RWPE2 (cell line): ENCODE measurements around the gene ARHGEF7.

Experiments used
- ATAC-seq: fragments of 200-7000 bp; cut with Tn5 transposase; 3 replicates; pipeline ENCODE4 v1.9.1; 2021; ENCODE audit warnings: low read depth
- DNase-seq: peaks from one replicate; pipeline ENCODE4 v3.0.0-alpha.2; 2020; ENCODE audit warnings: low spot score
- H3K27ac ChIP-seq: fragments of 450-650 bp; 2 replicates; pipeline ENCODE4 v1.5.1; 2017; ENCODE audit warnings: mild to moderate bottlenecking; ENCODE audit not compliant: poor library complexity, severe bottlenecking
- H3K27me3 ChIP-seq: fragments of 250-450 bp; sonication (Bioruptor Pico); 2 replicates; pipeline ENCODE4 v1.5.1; 2021; ENCODE audit warnings: mild to moderate bottlenecking, moderate library complexity; ENCODE audit not compliant: insufficient read depth, poor library complexity, severe bottlenecking
- H3K36me3 ChIP-seq: fragments of 250-450 bp; sonication (Bioruptor Pico); 2 replicates; pipeline ENCODE4 v1.5.1; 2020; ENCODE audit warnings: low read depth, mild to moderate bottlenecking, moderate library complexity
- H3K4me1 ChIP-seq: fragments of 250-450 bp; sonication (Bioruptor Pico); 2 replicates; pipeline ENCODE4 v1.5.1; 2021; ENCODE audit warnings: mild to moderate bottlenecking, moderate library complexity; ENCODE audit not compliant: insufficient read depth, poor library complexity, severe bottlenecking
- H3K4me3 ChIP-seq: fragments of 250-450 bp; sonication (Bioruptor Pico); 2 replicates; pipeline ENCODE4 v1.5.1; 2021; ENCODE audit warnings: mild to moderate bottlenecking, moderate library complexity; ENCODE audit not compliant: severe bottlenecking
- H3K9me3 ChIP-seq: fragments of 250-450 bp; sonication (Bioruptor Pico); 2 replicates; pipeline ENCODE4 v1.5.1; 2021; ENCODE audit warnings: mild to moderate bottlenecking, moderate library complexity; ENCODE audit not compliant: severe bottlenecking
- TF ChIP-seq, protein P1 (sequence below): fragments of 450-650 bp; IDR thresholded peaks from one replicate; pipeline ENCODE4 v1.5.1; 2017; ENCODE audit warnings: mild to moderate bottlenecking, moderate library complexity; ENCODE audit not compliant: poor library complexity, severe bottlenecking

The ARHGEF7 gene

DNA sequence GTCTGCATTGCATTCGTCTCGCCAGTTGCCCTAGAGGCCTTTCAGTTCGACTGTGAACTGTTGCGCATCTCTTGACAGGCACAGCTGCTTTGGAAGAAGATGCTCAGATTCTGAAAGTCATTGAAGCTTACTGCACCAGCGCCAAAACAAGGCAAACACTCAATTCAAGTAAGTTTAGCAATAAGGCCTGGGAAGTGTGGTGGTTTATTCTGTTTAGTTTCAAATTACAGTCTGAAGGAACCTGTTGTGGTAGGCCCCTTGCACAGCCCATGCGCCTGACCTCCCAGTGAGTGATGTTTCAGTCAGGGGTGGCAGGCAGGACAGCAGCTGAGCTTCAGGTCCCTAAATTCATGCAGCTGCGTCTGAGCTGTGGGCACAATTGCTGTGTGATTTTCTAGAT, 173.2 kb downstream of the ARHGEF7 start:
- H3K36me3 ChIP-seq, result peaks cover 58% of the 10 kb centered on the region
- no peak for ATAC-seq

GRCh38 chr13:111289251-111289650, 174.1 kb downstream of the ARHGEF7 start:
- TF ChIP-seq, protein P1, sequence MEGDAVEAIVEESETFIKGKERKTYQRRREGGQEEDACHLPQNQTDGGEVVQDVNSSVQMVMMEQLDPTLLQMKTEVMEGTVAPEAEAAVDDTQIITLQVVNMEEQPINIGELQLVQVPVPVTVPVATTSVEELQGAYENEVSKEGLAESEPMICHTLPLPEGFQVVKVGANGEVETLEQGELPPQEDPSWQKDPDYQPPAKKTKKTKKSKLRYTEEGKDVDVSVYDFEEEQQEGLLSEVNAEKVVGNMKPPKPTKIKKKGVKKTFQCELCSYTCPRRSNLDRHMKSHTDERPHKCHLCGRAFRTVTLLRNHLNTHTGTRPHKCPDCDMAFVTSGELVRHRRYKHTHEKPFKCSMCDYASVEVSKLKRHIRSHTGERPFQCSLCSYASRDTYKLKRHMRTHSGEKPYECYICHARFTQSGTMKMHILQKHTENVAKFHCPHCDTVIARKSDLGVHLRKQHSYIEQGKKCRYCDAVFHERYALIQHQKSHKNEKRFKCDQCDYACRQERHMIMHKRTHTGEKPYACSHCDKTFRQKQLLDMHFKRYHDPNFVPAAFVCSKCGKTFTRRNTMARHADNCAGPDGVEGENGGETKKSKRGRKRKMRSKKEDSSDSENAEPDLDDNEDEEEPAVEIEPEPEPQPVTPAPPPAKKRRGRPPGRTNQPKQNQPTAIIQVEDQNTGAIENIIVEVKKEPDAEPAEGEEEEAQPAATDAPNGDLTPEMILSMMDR, result no peak
- no peaks in the 10 kb centered on the region for H3K4me1 ChIP-seq
- no peak overlapping the region for H3K4me3 ChIP-seq
- ATAC-seq, result no peak
- H3K9me3 ChIP-seq, result no peaks in the 10 kb centered on the region
- no peaks in the 10 kb centered on the region for H3K27me3 ChIP-seq
- H3K36me3 ChIP-seq, result peaks cover 51% of the 10 kb centered on the region
- no peak for DNase-seq
- no peak overlapping the region for H3K27ac ChIP-seq

More for the DNA sequence above, 173.2 kb downstream of the ARHGEF7 start:
- Histone ChIP-seq H3K27me3 (no peaks in the 10 kb centered on the region), H3K27ac (no peak overlapping the region), H3K9me3 (no peaks in the 10 kb centered on the region), H3K4me3 (no peak overlapping the region), H3K4me1 (no peaks in the 10 kb centered on the region)
- no peak for DNase-seq
- TF ChIP-seq, protein P1, result no peak

DNA sequence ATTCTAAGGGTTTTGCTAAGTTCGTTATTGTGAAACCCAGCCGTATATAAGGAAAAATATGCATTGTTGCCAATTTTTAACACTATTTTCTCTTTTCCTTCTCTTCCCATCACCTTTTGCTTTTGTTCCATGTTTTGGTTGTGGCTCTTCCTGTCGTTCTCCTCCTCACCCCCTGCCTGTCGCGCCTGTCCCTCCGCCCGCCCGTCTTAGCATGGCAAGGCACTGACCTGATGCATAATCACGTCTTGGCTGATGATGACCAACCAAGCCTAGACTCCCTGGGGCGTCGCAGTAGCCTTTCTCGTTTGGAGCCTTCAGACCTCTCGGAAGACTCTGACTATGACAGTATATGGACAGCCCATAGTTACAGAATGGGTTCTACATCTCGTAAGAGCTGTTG, 176.8 kb downstream of the ARHGEF7 start:
- ATAC-seq (no peak), DNase-seq (no peak)
- Histone ChIP-seq H3K36me3 (peaks cover 39% of the 10 kb centered on the region), H3K4me1 (no peaks in the 10 kb centered on the region), H3K9me3 (no peaks in the 10 kb centered on the region), H3K4me3 (no peak overlapping the region), H3K27me3 (no peaks in the 10 kb centered on the region), H3K27ac (no peak overlapping the region)
- TF ChIP-seq, protein P1, result no peak

GRCh38 chr13:111292710-111293485, 177.8 kb downstream of the ARHGEF7 start:
- Histone ChIP-seq H3K4me3 (no peak overlapping the region), H3K4me1 (no peaks in the 10 kb centered on the region), H3K9me3 (no peaks in the 10 kb centered on the region), H3K27me3 (no peaks in the 10 kb centered on the region), H3K27ac (no peak overlapping the region), H3K36me3 (peaks cover 46% of the 10 kb centered on the region)
- TF ChIP-seq, protein P1, result no peak
- ATAC-seq, result no peak
- no peak for DNase-seq

DNA sequence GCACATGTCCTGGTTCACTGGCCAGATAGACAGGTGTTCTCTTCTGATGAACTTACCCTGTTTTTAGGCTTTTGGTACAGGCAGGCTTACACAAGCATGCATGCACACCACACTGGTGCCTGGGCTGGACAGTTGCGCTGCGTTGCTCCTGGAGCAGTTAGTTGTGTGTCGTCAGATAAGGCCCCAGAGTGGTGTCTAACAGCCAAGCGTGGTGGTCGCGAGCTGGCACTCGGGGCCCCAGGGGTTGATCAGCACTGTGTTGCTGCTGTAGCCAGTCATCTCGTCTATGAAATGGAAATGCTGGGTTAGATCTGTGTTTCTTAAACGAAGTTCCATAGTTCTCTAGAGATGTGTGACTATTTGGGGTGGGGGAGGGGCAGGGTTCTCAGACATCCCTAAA, 180.8 kb downstream of the ARHGEF7 start:
- ATAC-seq, result no peak
- peaks cover 31% of the 10 kb centered on the region for H3K36me3 ChIP-seq
- no peaks in the 10 kb centered on the region for H3K9me3 ChIP-seq
- TF ChIP-seq, protein P1, result no peak
- H3K4me1 ChIP-seq, result no peaks in the 10 kb centered on the region
- no peak overlapping the region for H3K4me3 ChIP-seq
- DNase-seq, result no peak
- H3K27me3 ChIP-seq, result no peaks in the 10 kb centered on the region
- H3K27ac ChIP-seq, result no peak overlapping the region
